NB4 (cell line): ENCODE measurements around the gene MMP28.

Experiments used
- DNase-seq: peaks from one replicate; pipeline ENCODE4 v3.0.0; 2010; ENCODE audit warnings: low read depth
- H3K4me3 ChIP-seq: one replicate; pipeline ENCODE4 v1.5.1; 2011; ENCODE audit warnings: mild to moderate bottlenecking, low read depth, low read length, moderate library complexity
- CTCF ChIP-seq: IDR thresholded peaks from one replicate; pipeline ENCODE4 v1.5.1; 2012; ENCODE audit warnings: low read depth, low read length
- MAX ChIP-seq: IDR thresholded peaks from 2 replicates; pipeline ENCODE4 v1.6.1; 2011; ENCODE audit warnings: low read depth, low read length
- MYC ChIP-seq: IDR thresholded peaks from 2 replicates; pipeline ENCODE4 v1.6.1; 2011; ENCODE audit warnings: low read depth, low read length
- POLR2A ChIP-seq: IDR thresholded peaks from 2 replicates; pipeline ENCODE4 v1.6.1; 2011; ENCODE audit warnings: mild to moderate bottlenecking; ENCODE audit not compliant: insufficient read length; ENCODE audit errors: extremely low read depth

Gene MMP28

GRCh38 chr17:35784895-35785294 lies 10.5 kb downstream of the MMP28 start:
- no peak for DNase-seq
- no peak overlapping the region for H3K4me3 ChIP-seq
- TF ChIP-seq CTCF: no peak
- no peak for TF ChIP-seq MYC
- TF ChIP-seq POLR2A: no peak
- TF ChIP-seq MAX: no peak

GRCh38 chr17:35780950-35781349 lies 14.5 kb downstream of the MMP28 start:
- no peak overlapping the region for H3K4me3 ChIP-seq
- DNase-seq: no peak
- TF ChIP-seq POLR2A: no peak
- TF ChIP-seq MAX: no peak
- TF ChIP-seq MYC: no peak
- no peak for TF ChIP-seq CTCF

- TF ChIP-seq MAX (no peak), POLR2A (no peak), CTCF (no peak), MYC (no peak)
- H3K4me3 ChIP-seq: no peak overlapping the region
- DNase-seq: no peak
These were observed 16.7 kb downstream of the MMP28 start for GRCh38 chr17:35778641-35779196.

- no peak for TF ChIP-seq MYC
- TF ChIP-seq CTCF: no peak
- no peak for TF ChIP-seq POLR2A
- TF ChIP-seq MAX: no peak
- no peak for DNase-seq
- H3K4me3 ChIP-seq: no peak overlapping the region
These were observed 19.9 kb downstream of the MMP28 start for GRCh38 chr17:35775583-35775982.

GRCh38 chr17:35775039-35775438 lies 20.4 kb downstream of the MMP28 start:
- no peak for DNase-seq
- no peak for TF ChIP-seq POLR2A
- no peak for TF ChIP-seq MAX
- TF ChIP-seq MYC: no peak
- TF ChIP-seq CTCF: no peak

GRCh38 chr17:35774499-35774898 lies 20.9 kb downstream of the MMP28 start:
- H3K4me3 ChIP-seq: no peak overlapping the region
- DNase-seq: no peak
- TF ChIP-seq POLR2A (no peak), CTCF (no peak), MYC (no peak), MAX (no peak)

More at GRCh38 chr17:35775039-35775438, 20.4 kb downstream of the MMP28 start:
- no peak overlapping the region for H3K4me3 ChIP-seq
